Chondrocyte (in vitro differentiated cells): ENCODE results near the gene ZHX3. TPM values are rescaled to one million over a fixed set of nuclear protein-coding genes. Genes with fewer than 3 reads are reported as not detected.
A peak's percentile ranks its signal among the peaks of the same experiment; 100 is the strongest.

Experiments used
- DNase-seq: peaks from one replicate; pipeline ENCODE4 v3.0.0; 2021; ENCODE audit warnings: mixed read lengths, low spot score
- H3K27ac Mint-ChIP-seq: one replicate; pipeline ENCODE4 v1.8.0; 2021; ENCODE audit warnings: mild to moderate bottlenecking, moderate library complexity, mixed read lengths; ENCODE audit not compliant: unreplicated experiment
- H3K27me3 Mint-ChIP-seq: 2 replicates; pipeline ENCODE4 v1.8.0; 2021; ENCODE audit warnings: low read depth, mixed read lengths
- H3K36me3 Mint-ChIP-seq: 2 replicates; pipeline ENCODE4 v1.8.0; 2021; ENCODE audit warnings: low read depth, mixed read lengths
- H3K4me1 Mint-ChIP-seq: 2 replicates; pipeline ENCODE4 v1.8.0; 2021; ENCODE audit warnings: low read depth, mild to moderate bottlenecking, mixed read lengths
- H3K4me3 Mint-ChIP-seq: one replicate; pipeline ENCODE4 v1.8.0; 2021; ENCODE audit warnings: mild to moderate bottlenecking, moderate library complexity, mixed read lengths; ENCODE audit not compliant: unreplicated experiment
- H3K9me3 Mint-ChIP-seq: 2 replicates; pipeline ENCODE4 v1.8.0; 2021; ENCODE audit warnings: low read depth, mixed read lengths
- CTCF ChIP-seq: fragments of 200-600 bp; sonication (generic); IDR thresholded peaks from 2 replicates; pipeline ENCODE4 v1.5.0; 2021; ENCODE audit warnings: antibody characterized with exemption, mild to moderate bottlenecking, moderate library complexity
- total RNA-seq: library from RNA; stranded (reverse); gene quantifications from 3 replicates; pipeline ENCODE4 v1.2.1, GENCODE V29; 2021

The ZHX3 gene
- total RNA-seq, 1 donor from 2014 or later = 52.9 TPM

- Mint-ChIP-seq H3K27ac (peak overlapping the region; percentile 84), H3K36me3 (peaks cover 36% of the 10 kb centered on the region), H3K4me1 (peaks cover 63% of the 10 kb centered on the region), H3K9me3 (no peaks in the 10 kb centered on the region), H3K27me3 (no peaks in the 10 kb centered on the region), H3K4me3 (no peak overlapping the region)
- no peak for TF ChIP-seq CTCF
- DNase-seq = no peak
These were observed 143.7 kb downstream of the ZHX3 start for GRCh38 chr20:41173791-41174341.

- Mint-ChIP-seq H3K9me3 (no peaks in the 10 kb centered on the region), H3K4me1 (peaks cover 57% of the 10 kb centered on the region), H3K36me3 (peaks cover 39% of the 10 kb centered on the region)
These were observed 144.3 kb downstream of the ZHX3 start for GRCh38 chr20:41173161-41173721.

GRCh38 chr20:41172296-41173140 is 145.0 kb downstream of the ZHX3 start:
- no peak for DNase-seq
- H3K4me1 Mint-ChIP-seq = peaks cover 49% of the 10 kb centered on the region
- peaks cover 38% of the 10 kb centered on the region for H3K36me3 Mint-ChIP-seq

More at GRCh38 chr20:41173161-41173721, 144.3 kb downstream of the ZHX3 start:
- no peak for DNase-seq
- Mint-ChIP-seq H3K4me3 (no peak overlapping the region), H3K27me3 (no peaks in the 10 kb centered on the region), H3K27ac (peak overlapping the region; percentile 84)
- peak; percentile 95 for TF ChIP-seq CTCF

GRCh38 chr20:41171736-41172295 is 145.7 kb downstream of the ZHX3 start:
- no peak for TF ChIP-seq CTCF
- Mint-ChIP-seq H3K36me3 (peaks cover 43% of the 10 kb centered on the region), H3K4me3 (no peak overlapping the region), H3K27ac (peak overlapping the region; percentile 66), H3K4me1 (peaks cover 42% of the 10 kb centered on the region), H3K9me3 (no peaks in the 10 kb centered on the region), H3K27me3 (no peaks in the 10 kb centered on the region)
- peak; percentile 4 for DNase-seq

More at GRCh38 chr20:41172296-41173140, 145.0 kb downstream of the ZHX3 start:
- Mint-ChIP-seq H3K4me3 (no peak overlapping the region), H3K27me3 (no peaks in the 10 kb centered on the region), H3K9me3 (no peaks in the 10 kb centered on the region), H3K27ac (peak overlapping the region; percentile 66)
- no peak for TF ChIP-seq CTCF
